ENCODE results near the gene RASEF. TPM values are rescaled to one million over a fixed set of nuclear protein-coding genes. Genes with fewer than 3 reads are reported as not detected.

RASEF gene
- total RNA-seq, 2 experiments from 2014 or later, result not detected

DNA sequence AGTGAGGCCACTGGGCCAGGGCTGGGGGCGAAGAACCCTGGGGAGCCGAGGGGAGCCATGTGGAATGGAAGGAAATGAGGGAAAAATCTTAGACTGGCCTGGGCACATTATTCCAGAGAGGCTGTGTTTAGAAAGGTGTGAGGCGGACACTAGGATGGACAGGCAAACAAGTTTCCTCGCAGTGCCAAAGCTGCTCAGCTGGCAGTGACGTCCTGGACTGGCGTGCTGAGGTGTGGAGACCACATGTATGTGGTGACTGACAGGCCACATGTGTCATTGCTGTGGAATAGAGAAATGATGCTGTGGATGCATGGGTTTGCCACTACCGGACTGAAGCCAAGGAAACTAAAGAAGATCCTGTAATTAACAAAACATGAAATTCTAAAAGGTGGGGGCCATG, 42.6 kb downstream of the RASEF start:
- Mint-ChIP-seq H3K9me3 (peaks cover 3% of the 10 kb centered on the region), H3K27ac (no peak overlapping the region), H3K4me1 (peaks cover 4% of the 10 kb centered on the region), H3K36me3 (ENCODE audit: low read depth) (no peaks in the 10 kb centered on the region), H3K4me3 (no peak overlapping the region), H3K27me3 (peaks cover 5% of the 10 kb centered on the region)
- no peak for DNase-seq
- CTCF ChIA-PET, result no interaction called here
- POLR2A ChIA-PET, result no interaction called here

DNA sequence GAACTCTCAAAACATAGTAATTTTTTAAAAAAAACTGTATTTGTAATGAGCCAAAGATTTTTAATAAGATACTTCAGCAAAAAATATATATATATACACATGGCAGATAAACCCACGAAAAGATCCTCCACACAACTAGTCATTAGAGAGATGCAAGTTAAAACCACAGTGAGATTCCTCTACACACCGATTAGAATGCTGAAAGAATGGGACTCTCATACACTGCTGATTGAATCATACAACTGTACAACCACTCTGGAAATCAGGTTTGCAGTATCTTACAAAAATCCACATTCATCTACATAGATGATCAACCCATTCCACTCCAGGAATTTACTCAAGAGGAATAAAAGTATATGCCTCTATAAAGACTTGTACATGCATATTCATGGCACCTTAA, 43.7 kb downstream of the RASEF start:
- ChIA-PET CTCF (no interaction called here), POLR2A (no interaction called here)
- H3K4me3 Mint-ChIP-seq, result no peak overlapping the region
- peaks cover 3% of the 10 kb centered on the region for H3K9me3 Mint-ChIP-seq
- H3K36me3 Mint-ChIP-seq (ENCODE audit: low read depth), result no peaks in the 10 kb centered on the region
- H3K4me1 Mint-ChIP-seq, result peaks cover 4% of the 10 kb centered on the region
- DNase-seq, result no peak
- H3K27ac Mint-ChIP-seq, result no peak overlapping the region
- H3K27me3 Mint-ChIP-seq, result peaks cover 10% of the 10 kb centered on the region

DNA sequence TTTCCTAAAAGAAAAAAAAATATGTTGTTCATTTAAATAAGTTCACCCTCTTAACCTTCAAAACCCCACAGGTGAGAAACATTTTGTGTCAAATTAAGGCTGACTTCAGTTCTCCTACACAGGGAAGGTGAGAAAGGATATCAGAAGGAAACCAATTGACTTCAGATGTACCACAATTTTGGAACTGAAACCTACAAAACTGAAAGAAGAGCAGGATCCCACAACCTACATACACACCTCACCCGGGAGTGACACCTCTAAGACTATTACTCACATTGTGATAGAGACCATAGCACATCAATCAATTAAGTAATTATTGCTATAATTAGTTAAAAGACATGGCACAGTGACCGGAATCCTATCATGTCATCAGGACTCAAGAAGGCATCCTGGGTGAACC, 47.0 kb downstream of the RASEF start:
- Mint-ChIP-seq H3K4me3 (no peak overlapping the region), H3K27me3 (peaks cover 10% of the 10 kb centered on the region), H3K36me3 (ENCODE audit: low read depth) (no peaks in the 10 kb centered on the region), H3K27ac (no peak overlapping the region), H3K4me1 (peaks cover 16% of the 10 kb centered on the region), H3K9me3 (peaks cover 3% of the 10 kb centered on the region)
- POLR2A ChIA-PET, result no interaction called here
- CTCF ChIA-PET, result no interaction called here
- DNase-seq, result no peak

DNA sequence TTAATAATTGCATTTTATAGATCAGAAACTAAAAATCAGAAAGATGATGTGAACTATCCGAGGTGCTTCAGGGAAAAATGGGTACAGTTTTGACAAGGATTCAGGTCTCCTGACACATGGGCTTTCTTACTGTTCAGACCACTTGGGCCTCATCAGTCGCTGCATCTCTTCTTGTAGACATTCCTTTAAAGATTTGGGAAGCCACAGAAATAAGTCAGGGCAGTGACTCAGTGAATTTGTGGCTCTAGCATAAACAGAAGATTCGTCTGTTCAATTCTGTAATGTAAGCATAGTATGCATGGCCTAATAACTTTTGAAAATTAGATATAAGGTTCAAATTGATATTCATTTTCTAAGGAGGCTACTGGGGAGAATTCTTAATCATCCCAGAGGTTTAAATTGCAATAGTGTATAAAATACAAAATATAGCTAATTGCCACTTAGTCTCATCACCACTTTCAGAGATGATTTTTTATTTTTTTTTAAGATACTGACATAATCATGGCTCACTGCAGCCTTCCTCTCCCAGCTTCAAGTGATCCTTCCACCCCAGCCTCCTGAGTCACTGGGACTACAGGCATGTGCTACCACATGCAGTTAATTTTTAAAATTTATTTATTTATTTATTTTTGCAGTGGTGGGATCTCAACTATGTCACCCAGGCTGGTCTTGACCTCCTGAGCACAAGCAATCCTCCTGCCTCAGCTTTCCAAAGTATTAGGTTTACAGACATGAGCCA, 48.9 kb downstream of the RASEF start:
- no peak overlapping the region for H3K27ac Mint-ChIP-seq

DNA sequence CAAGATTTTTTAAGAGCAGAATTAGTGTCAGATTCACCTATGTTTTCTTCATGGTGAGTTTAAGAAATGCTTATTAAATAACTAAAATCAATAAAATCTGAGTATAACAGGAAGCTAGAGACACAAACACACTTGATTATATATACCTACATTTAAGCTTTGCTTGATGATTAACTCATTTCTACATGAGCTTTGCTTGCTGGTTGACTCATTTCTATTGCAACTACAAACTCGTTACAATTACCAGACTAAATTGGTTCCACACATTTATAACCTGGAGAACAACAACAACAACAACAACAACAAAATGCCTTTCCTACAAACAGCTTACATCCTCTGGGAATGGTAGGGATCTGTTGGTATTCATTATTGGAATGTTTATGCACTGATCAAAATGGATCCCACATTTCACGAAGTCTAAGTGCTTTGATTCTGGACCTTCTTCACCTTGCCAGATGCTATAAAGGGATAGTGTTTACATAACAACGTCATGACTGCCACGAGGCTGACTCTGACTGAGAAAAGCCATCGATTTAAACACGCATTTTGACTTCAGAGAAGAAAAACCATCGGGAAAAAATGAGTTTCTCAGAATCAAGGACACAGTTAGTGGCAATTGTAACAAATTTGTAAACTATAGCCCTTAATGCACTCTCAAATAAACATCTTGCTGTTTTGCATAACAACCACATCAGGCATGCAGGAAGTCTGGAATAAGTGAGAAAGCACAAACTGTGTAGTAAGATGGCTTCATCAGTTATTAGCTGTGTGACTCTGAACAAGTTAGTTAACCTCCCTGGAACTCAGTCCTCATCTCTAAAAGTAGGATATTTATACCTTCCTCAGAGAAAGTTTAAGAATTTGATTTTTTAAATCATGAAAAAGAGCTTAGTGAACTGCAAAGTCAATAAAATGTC, 49.8 kb downstream of the RASEF start:
- CTCF ChIA-PET, result no interaction called here
- no peak overlapping the region for H3K27ac Mint-ChIP-seq
- no peaks in the 10 kb centered on the region for H3K36me3 Mint-ChIP-seq (ENCODE audit: low read depth)
- H3K4me3 Mint-ChIP-seq, result no peak overlapping the region
- H3K27me3 Mint-ChIP-seq, result peaks cover 6% of the 10 kb centered on the region
- H3K9me3 Mint-ChIP-seq, result peaks cover 3% of the 10 kb centered on the region
- H3K4me1 Mint-ChIP-seq, result peaks cover 16% of the 10 kb centered on the region
- POLR2A ChIA-PET, result no interaction called here
- no peak for DNase-seq

More for the DNA sequence above, 48.9 kb downstream of the RASEF start:
- POLR2A ChIA-PET, result no interaction called here
- no peak for DNase-seq
- no peak overlapping the region for H3K4me3 Mint-ChIP-seq
- no peaks in the 10 kb centered on the region for H3K36me3 Mint-ChIP-seq (ENCODE audit: low read depth)
- peaks cover 16% of the 10 kb centered on the region for H3K4me1 Mint-ChIP-seq
- CTCF ChIA-PET, result no interaction called here
- peaks cover 3% of the 10 kb centered on the region for H3K9me3 Mint-ChIP-seq
- peaks cover 8% of the 10 kb centered on the region for H3K27me3 Mint-ChIP-seq

DNA sequence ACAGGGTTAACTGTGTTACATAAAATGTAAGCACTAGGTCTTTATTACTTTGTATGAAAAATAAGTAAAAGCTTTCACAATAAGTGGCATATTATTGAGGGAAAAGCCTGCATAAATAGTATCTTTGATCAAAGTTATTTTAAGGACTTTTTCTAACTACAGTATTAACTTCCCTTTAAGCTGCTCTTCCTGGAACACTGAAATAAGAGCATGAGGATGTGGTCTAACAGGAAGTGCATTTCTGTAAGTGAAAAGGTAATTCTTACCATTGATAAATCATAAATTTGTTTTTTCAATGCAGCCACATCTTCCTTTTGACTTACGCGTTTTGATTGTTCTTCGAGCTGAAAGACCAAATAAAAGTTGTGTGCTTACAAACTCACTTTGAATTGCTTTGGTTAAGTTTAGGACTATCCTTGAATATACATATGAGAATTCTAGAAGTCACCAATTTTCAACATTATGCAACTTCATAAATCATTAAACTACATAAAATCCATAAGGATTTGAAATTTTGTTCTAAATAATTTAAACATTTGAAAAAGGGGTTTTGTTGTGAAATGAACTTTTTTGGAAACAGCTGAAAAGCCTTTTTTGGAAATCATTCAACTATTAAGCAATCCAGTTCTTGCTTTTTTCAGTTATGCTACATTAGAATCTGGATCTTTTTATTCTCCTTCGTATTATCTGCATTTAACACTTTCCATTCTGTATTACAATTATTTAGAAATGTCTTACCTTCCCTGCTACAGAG, 50.6 kb downstream of the RASEF start:
- DNase-seq, result no peak
- POLR2A ChIA-PET, result no interaction called here
- Mint-ChIP-seq H3K27me3 (peaks cover 6% of the 10 kb centered on the region), H3K9me3 (no peaks in the 10 kb centered on the region), H3K4me3 (no peak overlapping the region), H3K36me3 (ENCODE audit: low read depth) (no peaks in the 10 kb centered on the region), H3K4me1 (peaks cover 16% of the 10 kb centered on the region), H3K27ac (no peak overlapping the region)
- CTCF ChIA-PET, result no interaction called here

DNA sequence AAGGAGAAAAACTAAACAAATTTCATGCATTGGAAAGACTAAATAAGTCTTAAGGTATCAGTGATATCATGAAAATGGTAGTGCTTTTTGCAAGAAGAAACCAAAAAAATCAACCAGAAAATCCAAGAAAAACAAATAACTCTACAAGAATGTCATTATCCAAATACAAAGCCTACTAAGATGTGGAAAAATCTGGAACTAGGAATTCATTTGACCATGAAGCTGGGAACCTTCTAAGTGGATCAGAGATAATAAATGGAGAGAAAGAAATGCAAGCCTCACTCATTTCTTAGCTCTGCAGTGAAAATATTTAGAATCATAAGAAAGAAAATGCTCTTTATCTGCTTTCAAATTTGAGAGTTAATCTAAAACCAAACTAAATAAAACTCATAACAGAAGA, 51.3 kb downstream of the RASEF start:
- Mint-ChIP-seq H3K36me3 (ENCODE audit: low read depth) (no peaks in the 10 kb centered on the region), H3K4me1 (peaks cover 16% of the 10 kb centered on the region), H3K9me3 (no peaks in the 10 kb centered on the region), H3K27ac (no peak overlapping the region), H3K4me3 (no peak overlapping the region), H3K27me3 (peaks cover 6% of the 10 kb centered on the region)
- ChIA-PET POLR2A (no interaction called here), CTCF (no interaction called here)
- DNase-seq, result no peak

DNA sequence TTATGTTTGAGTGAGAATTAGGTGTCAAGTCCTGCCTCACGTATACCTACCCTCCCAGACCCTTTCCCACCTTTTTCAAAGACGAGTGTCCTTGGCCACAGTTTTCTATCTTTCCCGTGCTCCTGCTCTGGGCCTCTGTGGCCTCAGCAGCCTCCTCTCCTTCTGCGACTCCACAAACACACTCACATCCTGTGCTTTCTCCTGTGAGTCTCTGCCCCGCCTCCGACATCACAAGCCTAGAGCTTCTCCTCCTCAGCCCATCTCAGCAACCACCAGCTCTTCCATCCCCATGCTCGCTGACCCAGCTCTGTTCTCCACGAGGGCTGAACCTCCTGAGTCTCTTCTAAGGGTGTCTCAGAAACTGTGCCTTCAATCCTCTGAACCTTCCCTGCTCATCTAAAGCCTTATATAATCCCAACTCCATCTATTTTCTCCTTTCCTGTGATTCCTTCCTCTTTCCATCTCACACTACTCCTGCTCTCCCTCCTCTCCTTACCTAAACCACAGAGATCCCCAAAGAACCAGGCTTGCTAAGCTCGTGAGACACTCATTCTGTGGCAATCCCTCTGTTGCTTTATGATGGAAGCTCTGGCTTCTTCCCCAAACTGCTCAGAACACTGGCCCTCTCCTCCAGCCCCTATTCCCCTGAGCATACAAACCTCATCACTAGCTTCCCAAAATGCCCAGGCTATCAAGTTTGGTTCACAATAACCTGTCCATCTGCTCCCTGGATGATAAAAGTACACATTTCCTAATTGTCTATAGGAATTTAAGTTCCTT, 55.2 kb downstream of the RASEF start:
- ChIA-PET POLR2A (no interaction called here), CTCF (no interaction called here)
- Mint-ChIP-seq H3K27me3 (peaks cover 1% of the 10 kb centered on the region), H3K27ac (no peak overlapping the region), H3K36me3 (ENCODE audit: low read depth) (no peaks in the 10 kb centered on the region), H3K4me1 (peaks cover 9% of the 10 kb centered on the region), H3K9me3 (no peaks in the 10 kb centered on the region), H3K4me3 (no peak overlapping the region)
- DNase-seq, result no peak

DNA sequence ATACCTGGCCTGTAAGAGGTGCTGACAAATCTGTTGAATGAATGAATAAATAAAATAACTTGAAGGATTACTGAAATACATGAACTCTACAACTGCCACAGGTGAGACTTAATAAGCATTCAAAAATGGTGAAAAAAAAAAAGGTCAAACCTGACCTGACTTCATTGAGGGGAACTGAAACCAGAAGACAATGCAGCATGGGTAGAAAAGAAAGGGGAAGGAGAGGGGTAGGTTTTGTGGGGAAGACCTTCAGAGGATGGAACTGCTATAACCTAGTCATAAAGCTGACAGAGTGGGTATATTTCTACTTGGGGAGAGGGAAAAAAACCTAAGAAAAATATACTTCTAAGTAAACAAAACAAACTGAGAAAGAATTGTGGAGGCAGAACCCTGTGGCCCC, 56.6 kb downstream of the RASEF start:
- no peak for DNase-seq
- no peaks in the 10 kb centered on the region for H3K9me3 Mint-ChIP-seq
- no peak overlapping the region for H3K4me3 Mint-ChIP-seq
- H3K4me1 Mint-ChIP-seq, result no peaks in the 10 kb centered on the region
- H3K27ac Mint-ChIP-seq, result no peak overlapping the region
- POLR2A ChIA-PET, result no interaction called here
- H3K27me3 Mint-ChIP-seq, result peaks cover 1% of the 10 kb centered on the region
- CTCF ChIA-PET, result no interaction called here
- no peaks in the 10 kb centered on the region for H3K36me3 Mint-ChIP-seq (ENCODE audit: low read depth)

DNA sequence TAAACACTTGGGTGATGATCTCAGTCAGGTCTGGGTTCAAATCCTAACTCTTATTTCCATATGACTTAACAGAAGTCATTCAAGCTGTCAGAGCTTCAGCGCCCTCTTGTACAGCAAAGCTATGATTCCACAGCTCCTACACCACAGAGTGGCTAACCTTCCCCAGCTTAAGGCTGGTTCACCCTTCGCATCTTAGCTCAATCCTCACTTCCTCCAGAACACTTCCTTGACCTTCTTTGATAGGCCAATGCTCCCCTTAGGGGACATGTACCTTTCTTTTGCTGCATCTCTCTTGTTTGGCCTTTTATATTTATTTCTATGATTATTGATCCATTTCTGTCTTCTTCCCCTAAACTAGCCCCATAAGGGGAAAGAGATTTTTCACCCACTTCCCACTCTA, 57.0 kb downstream of the RASEF start:
- ChIA-PET CTCF (no interaction called here), POLR2A (no interaction called here)
- peaks cover 1% of the 10 kb centered on the region for H3K27me3 Mint-ChIP-seq

DNA sequence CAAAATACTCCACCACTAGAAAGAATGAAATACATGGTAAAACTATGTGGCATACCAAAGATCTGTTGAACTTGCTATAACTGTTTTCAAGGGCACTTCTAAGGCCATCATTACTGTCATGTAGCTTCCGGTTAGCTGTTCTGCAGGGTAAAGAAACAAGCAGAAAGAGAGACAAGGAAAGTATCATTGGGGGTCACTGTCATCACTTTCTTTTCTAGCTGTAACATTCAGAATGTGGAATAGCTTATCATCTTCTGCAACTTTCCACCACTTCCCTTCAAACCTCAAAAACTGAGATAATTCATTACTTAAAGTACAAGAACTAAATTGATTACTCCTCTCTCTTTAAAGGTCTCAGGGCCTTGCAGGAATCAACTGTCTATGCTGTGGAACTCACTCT, 57.6 kb downstream of the RASEF start:
- H3K4me1 Mint-ChIP-seq, result no peaks in the 10 kb centered on the region
- CTCF ChIA-PET, result no interaction called here
- H3K27ac Mint-ChIP-seq, result no peak overlapping the region
- peaks cover 1% of the 10 kb centered on the region for H3K27me3 Mint-ChIP-seq
- POLR2A ChIA-PET, result no interaction called here
- no peak overlapping the region for H3K4me3 Mint-ChIP-seq
- no peak for DNase-seq
- no peaks in the 10 kb centered on the region for H3K36me3 Mint-ChIP-seq (ENCODE audit: low read depth)
- no peaks in the 10 kb centered on the region for H3K9me3 Mint-ChIP-seq

More for the DNA sequence above, 57.0 kb downstream of the RASEF start:
- Mint-ChIP-seq H3K4me3 (no peak overlapping the region), H3K27ac (no peak overlapping the region), H3K4me1 (no peaks in the 10 kb centered on the region), H3K9me3 (no peaks in the 10 kb centered on the region), H3K36me3 (ENCODE audit: low read depth) (no peaks in the 10 kb centered on the region)
- no peak for DNase-seq

DNA sequence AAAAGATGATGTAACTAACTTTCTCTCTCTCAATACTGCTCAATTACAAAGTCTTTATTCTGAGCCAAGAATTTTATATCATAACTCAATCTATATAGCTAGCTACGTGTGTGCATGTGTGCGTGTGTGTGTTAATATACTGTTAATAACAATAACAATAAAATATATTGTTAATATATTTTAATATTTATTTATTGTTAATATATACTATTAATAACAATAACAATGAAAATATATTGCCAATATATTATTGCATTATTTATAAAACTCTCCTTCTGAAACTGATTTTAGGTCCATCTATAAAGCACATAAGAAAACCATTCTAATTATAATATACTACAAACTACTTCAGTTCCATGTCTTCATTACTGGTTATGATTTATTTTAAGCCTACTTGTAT, 60.6 kb downstream of the RASEF start:
- H3K4me3 Mint-ChIP-seq, result no peak overlapping the region
- POLR2A ChIA-PET, result no interaction called here
- no peaks in the 10 kb centered on the region for H3K9me3 Mint-ChIP-seq
- H3K4me1 Mint-ChIP-seq, result no peaks in the 10 kb centered on the region
- no peaks in the 10 kb centered on the region for H3K27me3 Mint-ChIP-seq
- H3K36me3 Mint-ChIP-seq (ENCODE audit: low read depth), result no peaks in the 10 kb centered on the region
- CTCF ChIA-PET, result no interaction called here
- DNase-seq, result no peak
- no peak overlapping the region for H3K27ac Mint-ChIP-seq

DNA sequence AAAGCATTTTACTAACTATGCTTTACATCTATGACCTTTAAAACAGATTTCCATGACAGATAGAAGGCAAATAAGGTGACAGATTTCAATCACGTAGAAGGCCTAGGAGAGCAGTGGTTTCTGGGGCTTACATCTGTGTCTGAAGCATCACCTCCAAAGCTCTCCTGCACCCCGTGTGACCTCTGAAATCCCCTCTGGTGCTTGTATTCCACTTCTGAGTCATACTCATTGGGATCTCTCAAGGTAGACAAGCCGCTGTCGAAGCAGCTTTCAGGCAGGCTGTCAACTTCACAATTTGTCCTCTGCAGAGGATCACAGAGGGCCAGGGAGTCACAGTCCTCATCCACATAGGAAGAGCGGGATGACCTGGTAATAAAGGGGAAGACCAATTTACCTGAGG, 62.2 kb downstream of the RASEF start:
- Mint-ChIP-seq H3K27ac (no peak overlapping the region), H3K36me3 (ENCODE audit: low read depth) (no peaks in the 10 kb centered on the region), H3K4me1 (no peaks in the 10 kb centered on the region), H3K4me3 (no peak overlapping the region), H3K27me3 (no peaks in the 10 kb centered on the region), H3K9me3 (no peaks in the 10 kb centered on the region)
- ChIA-PET POLR2A (no interaction called here), CTCF (no interaction called here)
- DNase-seq, result no peak

Measured in activated CD4-positive, alpha-beta T cell treated with anti-CD3 and anti-CD28 coated beads, Interleukin-2, amount 10 ng/mL, durations not matched to agents 7 days and 5 days (primary cell).